Activated CD8-positive, alpha-beta memory T cell treated with anti-CD3 and anti-CD28 coated beads, Interleukin-2, amount 50 U/mL, for 4 hours (primary cell): ENCODE results near the gene KRTAP20-4.

ENCODE experiments used
- DNase-seq: peaks from one replicate; pipeline ENCODE4 v3.0.0-alpha.2; 2020

KRTAP20-4 gene

DNA sequence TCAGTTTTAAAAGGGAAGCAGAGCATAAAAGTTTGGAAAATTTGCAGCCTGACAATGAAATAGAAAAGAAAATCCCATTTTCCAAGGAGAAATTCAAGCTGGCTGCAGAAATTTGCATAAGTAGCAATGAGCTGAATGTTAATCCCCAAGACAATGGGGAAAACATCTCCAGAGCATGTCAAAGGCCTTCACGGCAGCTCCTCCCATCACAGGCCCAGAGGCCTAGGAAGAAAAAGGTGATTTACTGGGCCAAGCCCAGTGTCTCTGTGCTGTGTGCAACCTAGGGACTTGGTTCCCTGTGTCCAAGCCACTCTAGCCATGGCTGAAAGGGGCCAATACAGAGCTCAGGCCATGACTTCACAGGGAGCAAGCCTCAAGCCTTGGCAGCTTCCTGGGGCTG lies 48.3 kb downstream of the KRTAP20-4 start:
- no peak for DNase-seq
